ENCODE results near the gene ZBTB34.
A peak's percentile ranks its signal among the peaks of the same experiment; 100 is the strongest.
"Not testable (repeated sequence)": the region's sequence is repeated elsewhere in the genome, so short reads cannot be mapped to it uniquely, and the experiment has no call there.

The ZBTB34 gene, protein sequence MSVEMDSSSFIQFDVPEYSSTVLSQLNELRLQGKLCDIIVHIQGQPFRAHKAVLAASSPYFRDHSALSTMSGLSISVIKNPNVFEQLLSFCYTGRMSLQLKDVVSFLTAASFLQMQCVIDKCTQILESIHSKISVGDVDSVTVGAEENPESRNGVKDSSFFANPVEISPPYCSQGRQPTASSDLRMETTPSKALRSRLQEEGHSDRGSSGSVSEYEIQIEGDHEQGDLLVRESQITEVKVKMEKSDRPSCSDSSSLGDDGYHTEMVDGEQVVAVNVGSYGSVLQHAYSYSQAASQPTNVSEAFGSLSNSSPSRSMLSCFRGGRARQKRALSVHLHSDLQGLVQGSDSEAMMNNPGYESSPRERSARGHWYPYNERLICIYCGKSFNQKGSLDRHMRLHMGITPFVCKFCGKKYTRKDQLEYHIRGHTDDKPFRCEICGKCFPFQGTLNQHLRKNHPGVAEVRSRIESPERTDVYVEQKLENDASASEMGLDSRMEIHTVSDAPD
- 11.3 to 28.3 reads per million in 2 donors for total RNA-seq

DNA sequence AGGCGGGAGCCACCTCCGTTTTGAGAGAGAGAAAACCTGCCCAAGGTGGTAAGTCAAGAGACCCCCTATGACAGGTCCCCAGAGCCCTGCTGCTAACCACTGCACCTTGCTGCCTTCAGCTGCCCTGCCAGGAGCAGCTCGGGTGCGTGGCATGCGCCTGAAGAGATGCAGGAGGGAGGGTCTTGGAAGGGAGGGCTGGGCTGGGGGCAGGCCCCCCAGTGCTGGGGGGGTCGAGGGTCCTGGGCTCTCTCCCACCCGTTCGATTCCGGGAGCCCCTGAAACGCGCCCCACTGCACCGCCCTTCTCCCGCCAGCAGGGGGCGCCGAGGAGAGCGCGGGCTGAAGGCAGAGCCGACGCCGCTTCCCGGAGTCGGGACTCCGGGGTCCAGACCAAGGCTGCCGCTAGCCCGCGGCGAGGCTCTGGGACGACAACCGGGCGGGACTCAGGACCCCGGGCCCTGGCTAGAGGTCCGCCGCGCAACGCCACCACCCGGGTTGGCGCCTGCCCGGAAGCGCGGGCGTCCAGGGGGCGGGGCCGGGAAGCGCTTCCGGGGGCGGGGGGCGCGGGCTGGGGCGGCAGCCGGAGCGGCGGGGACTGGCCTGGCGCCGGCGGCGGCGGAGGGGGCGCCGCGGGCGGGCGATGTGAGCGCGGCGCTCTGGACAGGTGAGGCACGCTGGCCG is at the start of gene ZBTB34:
Gene ZBTB34 (plus strand): TSS at position 563 of the 680 bp plus-strand sequence. CDS start 18,761 bp downstream, outside the sequence.
- peak; percentile 79 for DNase-seq

DNA sequence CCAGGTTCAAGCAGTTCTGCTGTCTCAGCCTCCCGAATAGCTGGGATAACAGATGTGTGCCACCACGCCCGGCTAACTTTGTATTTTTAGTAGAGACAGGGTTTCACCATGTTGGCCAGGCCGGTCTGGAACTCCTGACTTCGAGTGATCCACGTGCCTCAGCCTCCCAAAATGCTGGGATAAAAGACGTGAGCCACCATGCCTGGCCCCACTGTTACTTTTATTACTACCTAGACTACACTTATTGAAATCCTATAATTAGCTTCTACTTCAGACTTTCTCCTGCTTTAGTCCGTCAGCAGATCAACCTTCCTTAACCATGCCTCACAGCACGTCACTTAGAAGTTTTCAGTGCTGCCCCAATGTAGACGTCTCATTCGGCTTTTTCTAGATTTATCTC is 47.4 kb upstream of the ZBTB34 start:
- DNase-seq, result no peak

DNA sequence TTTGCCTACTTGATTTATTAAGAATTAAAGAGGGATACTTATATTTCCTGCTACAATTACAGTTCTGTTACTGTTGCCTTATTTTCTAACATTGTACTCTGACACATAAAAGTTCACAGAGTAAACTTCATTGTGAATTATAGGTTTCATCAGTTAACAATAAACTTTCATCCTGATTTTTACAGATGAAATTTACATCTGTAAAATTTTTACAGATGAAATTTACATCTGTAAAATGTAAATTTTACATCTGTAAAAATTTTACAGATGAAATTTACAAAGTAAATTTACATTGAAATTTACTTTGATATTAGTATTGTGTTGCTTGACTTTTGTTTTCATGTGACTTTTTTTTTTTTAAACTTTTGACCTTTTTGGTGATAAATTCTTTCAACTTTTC is 46.3 kb upstream of the ZBTB34 start:
- no peak for DNase-seq

DNA sequence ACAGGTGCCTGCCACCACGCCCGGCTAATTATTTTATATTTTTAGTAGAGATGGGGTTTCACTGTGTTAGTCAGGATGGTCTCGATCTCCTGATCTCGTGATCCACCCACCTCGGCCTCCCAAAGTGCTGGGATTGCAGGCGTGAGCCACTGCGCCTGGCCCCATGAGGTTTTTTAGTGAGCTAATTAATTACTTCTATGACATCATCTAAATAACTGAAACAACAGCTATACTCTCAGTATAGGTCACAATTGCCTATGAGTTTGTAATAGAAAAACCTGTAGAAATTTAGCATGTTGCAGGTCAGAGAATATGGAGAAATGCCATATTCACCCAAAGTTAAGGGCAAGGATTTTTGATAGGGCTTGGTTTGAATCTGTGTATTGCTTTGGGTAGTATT is 42.8 kb upstream of the ZBTB34 start:
- DNase-seq, result not testable (repeated sequence)

DNA sequence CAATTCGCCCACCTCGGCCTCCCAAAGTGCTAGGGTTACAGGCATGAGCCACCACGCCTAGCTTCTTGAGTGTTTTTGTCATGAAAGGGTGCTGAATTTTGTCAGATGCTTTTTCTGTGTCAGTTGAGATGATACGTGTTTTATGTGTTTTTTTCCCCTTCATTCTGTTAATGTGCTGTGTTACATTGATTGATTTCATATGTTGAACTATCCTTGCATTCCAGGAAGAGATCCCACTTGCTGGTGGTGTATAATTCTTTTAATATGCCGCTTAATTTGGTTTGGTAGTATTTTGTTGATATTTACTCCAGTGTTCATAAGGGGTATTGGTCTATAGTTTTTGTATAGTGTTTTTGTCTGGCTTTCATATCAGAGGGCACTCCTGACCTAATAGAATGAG is 42.0 kb upstream of the ZBTB34 start:
- no peak for DNase-seq

DNA sequence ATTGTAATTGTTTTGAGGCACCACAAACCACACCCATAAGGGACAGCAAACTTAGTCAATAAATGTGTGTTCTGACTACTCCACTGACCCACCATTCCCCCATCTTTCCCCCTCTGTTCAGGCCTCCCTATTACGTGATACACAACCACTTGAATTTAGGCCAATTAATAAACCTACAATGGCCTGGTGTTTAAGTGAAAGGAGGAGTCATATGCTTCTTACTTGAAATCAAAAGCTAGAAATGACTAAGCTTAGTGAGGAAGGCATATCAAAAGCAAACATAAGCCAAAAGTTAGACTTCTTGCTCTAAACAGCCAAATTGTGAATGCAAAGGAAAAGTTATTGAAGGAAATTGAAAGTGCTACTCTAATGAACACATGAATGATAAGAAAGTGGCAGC is 41.0 kb upstream of the ZBTB34 start:
- DNase-seq, result no peak

DNA sequence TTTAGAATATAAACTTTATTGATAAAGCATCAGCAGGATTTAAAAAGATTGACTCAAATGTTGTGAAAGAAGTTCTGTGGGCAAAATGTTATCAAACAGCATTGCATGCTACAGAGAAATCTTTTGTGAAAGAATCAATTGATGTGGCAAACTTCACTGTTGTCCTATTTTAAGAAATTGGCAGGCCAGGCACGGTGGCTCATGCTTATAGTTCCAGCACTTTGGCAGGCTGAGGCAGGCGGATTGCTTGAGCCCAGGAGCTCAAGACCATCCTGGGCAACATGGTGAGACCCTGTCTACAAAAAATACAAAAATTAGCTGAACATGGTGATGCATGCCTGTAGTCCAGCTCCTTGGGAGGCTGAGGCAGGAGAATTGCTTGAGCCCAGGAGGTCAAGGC is 38.2 kb upstream of the ZBTB34 start:
- DNase-seq, result no peak

DNA sequence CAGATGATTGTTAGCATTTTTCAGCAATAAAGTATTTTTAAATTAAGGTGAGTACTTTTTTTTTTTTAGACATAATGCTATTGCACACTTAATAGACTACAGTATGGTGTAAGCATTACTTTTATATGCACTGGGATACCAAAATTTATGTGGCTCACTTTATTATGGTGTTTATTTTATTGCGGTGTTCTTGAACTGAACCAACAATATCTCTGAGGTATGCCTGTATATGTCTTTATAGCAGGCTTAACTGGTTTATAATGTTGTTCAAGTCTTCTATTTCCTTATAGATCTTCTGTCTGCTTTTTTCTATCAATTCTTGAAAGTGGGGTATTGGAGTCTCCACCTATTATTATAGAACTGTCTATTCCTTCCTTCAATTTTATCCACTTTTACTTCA is 37.6 kb upstream of the ZBTB34 start:
- no peak for DNase-seq

DNA sequence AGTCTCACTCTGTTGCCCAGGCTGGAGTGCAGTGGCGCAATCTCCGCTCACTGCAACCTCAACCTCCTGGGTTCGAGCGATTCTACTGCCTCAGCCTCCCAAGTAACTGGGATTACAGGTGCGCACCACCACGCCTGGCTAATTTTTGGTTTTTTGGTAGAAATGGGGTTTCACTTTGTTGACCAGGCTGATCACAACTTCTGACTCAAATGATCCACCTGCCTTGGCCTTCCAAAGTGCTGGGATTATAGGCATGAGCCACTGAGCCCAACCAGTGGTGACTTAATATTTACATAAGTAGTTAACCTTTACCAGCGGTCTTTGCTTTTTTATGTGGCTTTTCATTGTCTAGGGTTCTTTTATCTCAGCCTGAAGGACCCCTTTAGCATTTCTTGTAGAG is 36.4 kb upstream of the ZBTB34 start:
- not testable (repeated sequence) for DNase-seq

DNA sequence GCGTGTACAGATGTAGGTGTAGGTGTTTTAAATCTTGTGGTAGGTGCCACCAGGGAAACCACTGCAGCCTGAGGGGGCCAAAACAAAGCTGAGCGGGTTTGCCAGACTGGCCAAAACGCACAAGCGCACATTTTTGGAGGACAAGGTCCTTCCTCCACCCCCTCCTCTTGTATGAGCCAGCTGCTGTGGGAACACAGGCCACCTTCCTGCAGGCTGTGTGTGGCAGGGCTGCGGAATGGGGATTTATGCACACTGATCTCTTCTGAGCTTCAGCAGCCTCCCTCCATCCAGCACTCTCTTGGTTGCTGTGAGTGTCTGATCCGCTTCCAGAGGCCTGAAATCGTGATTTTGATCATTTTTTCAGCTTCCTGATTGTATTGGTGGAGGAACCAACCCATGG is 33.2 kb upstream of the ZBTB34 start:
- DNase-seq, result no peak

DNA sequence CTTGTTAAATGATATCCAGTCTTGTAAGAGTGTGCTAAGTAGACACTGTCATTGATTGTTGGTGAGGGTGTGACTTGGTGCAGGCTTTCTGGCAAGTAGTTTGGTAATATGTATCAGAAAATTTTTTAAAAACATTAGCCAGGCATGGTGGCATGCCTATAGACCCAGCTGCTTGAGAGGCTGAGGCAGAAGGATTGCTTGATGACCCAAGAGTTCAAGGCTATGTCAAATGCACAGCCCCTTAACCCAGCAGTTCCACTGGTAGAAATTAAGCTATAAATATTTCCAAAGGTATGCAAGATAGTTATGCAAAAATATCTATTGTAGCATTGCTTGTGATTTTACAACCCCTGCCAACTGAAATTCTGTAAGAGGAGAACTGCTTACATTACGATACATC is 31.4 kb upstream of the ZBTB34 start:
- no peak for DNase-seq

DNA sequence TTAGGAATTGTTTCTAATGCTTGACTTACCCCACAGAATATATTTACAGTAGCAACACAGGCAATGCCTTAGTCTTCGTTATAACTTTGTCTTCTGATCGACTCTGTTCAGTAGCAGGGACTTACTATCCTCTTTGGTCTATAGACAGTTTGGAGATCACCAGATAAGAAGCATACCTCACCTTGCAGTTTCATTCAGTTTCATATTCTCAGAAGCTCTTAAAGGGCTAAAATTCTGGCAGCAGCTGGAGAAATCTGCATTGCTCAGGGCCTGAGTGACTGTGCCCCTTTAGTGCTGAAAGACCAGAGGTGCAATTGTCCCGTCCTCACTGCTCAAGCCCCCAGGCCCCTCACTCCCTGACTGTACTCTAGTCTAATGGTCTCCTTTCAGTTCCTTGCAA is 29.6 kb upstream of the ZBTB34 start:
- no peak for DNase-seq

DNA sequence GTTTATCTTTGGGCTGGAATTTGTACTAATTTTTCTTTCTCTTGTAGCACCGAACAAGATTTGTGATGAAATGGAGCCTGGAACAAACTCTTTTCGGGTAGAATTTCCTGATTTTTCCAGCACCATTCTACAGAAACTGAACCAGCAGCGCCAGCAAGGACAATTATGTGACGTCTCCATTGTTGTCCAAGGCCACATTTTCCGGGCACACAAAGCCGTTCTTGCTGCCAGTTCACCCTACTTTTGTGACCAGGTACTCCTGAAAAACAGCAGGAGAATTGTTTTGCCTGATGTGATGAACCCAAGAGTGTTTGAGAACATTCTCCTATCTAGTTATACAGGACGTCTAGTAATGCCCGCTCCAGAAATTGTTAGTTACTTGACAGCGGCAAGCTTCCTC is 28.0 kb upstream of the ZBTB34 start:
- DNase-seq, result no peak

DNA sequence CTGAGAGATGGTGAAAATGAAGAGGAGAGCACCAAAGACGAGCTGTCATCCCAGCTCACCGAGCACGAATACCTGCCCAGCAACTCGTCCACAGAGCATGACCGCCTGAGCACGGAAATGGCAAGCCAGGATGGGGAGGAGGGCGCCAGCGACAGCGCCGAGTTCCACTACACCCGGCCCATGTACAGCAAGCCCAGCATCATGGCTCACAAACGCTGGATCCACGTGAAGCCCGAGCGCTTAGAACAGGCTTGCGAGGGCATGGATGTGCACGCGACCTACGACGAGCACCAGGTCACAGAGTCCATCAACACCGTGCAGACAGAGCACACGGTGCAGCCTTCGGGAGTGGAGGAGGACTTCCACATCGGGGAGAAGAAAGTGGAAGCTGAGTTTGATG is 27.4 kb upstream of the ZBTB34 start:
- DNase-seq, result no peak

DNA sequence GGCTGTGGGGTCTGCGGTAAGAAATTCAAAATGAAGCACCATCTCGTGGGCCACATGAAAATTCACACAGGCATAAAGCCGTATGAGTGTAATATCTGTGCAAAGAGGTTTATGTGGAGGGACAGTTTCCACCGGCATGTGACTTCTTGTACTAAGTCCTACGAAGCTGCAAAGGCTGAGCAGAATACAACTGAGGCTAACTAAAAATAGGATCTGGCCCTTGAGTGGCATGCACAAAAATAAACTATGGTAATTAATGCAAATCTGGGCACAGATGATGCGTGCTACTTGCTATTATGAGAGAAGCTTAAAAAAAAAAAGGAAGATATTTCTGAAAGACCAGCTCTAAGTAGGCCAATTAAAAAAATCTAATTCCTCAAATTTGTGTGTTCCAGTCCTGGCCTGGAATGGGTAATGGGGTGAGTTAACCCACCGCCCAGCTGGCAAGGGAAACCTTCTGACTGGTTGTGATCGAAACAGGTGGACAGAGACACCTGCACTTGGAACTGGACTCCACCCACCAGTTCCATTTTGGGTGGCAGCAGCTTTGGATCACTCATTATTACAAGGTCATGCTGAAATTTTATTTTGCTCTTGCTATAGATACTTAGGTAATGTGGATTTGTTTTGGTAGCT is 26.6 kb upstream of the ZBTB34 start:
- DNase-seq, result no peak

DNA sequence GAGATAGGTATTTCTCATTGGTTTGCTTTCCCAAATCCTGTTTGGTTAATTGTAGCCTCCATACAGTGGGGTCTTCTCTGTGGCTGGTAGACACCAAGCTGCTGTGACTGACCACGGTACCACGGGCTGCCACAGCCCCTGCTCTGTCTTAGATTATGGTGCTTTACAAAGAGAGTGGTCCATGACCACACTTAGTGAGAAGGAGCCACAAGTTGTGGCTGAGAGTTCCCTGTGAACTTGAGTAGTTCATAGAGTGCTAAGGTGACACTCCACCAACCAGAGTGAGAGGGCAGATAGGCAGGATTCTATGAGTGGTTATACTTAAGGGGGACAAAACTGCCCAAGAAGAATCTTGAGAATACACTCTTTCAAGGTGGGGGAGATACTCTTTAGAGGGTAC is 25.8 kb upstream of the ZBTB34 start:
- DNase-seq, result no peak

DNA sequence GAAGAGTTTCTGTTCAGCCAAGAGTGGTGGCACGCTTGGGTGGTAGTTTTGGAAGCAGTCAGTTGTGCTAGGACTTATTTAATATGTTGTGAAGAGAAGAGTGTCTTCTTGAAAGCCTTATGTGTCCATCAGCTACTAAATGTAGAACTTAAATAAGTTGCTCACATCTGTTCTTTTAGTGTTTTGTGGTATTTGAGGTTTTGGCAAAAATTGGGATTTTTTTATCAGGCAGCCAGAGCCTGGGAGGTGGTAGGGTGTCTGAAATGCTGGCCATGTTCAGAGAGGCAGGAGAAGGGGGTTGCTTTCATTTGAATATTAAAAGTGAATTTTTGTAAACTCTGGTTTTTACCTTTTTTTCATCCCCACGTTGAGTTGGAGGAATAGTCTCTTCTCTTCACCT is 24.2 kb upstream of the ZBTB34 start:
- DNase-seq, result no peak

DNA sequence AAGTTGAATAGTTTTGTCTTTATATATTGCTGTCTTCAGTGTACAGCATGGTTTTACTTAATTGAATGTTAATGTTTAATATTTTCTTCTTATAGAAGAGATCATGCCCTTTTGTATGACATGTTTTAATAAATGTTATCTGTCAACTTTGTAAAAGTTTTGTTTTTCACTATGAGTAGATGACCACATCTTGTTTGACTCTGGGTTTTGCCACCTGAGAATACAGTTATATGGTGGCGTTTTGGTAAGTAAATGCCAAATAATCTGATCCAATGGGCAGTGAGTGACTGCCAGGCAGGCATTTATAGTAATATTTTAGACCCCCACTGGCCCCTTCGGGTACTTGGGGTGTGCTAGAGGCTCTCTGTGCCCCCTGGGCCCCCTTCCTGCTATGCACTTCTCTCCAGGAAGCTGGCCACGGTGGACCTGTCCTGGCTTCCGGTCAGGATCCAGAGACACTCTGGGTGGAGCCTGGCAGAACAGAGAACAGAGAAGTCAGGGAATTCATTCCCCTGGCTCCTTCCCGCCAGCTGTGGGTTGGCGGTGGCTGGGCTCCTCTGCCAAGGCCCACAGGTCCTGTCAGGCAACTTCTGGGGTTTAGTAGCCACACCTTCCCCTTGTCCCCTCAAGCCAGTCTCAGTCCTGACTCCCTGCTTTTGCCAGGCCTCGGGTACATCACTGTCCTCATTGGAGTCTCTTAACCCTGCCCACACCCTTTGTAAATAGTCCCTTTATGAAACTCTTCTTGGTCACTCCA is 22.2 kb upstream of the ZBTB34 start:
- no peak for DNase-seq

DNA sequence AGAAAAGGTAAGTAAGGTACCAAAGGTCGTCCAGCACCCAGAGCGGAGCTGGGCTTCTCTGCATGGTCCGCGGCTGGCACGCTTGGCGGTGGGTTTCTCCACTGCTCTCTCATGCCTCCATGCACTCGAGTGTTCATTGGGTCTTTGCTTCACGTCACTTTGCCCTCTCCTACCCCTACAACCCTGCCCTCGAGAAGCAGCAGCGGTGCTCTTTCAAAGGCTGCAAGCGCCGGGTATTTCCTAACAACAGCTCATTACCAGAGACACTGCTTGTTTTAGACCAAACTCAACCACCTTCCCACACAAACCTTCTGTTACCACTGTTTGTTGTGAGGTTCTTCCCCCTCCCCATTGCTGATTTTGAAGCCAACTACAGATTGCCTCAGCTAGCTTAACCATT is 21.5 kb upstream of the ZBTB34 start:
- no peak for DNase-seq

DNA sequence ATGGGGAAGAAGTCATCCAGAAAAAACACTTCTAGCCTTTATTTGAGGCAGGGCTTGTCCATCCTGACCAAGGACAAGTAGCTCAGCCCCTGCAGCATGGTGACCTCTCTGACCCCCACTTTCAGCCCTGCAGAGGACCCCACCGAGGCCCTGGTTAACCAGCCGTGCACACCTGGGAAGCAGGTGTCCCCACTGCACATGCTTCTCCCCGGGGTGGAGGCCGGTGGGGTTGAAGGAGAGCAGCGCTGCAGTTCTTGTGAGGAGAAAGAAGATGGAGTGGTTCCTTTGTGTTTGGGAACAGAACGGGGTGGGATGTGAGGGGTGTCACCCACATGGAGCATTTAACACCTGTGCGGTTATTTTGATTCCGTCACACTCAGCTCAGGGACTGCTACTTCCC is 21.1 kb upstream of the ZBTB34 start:
- DNase-seq, result no peak

DNA sequence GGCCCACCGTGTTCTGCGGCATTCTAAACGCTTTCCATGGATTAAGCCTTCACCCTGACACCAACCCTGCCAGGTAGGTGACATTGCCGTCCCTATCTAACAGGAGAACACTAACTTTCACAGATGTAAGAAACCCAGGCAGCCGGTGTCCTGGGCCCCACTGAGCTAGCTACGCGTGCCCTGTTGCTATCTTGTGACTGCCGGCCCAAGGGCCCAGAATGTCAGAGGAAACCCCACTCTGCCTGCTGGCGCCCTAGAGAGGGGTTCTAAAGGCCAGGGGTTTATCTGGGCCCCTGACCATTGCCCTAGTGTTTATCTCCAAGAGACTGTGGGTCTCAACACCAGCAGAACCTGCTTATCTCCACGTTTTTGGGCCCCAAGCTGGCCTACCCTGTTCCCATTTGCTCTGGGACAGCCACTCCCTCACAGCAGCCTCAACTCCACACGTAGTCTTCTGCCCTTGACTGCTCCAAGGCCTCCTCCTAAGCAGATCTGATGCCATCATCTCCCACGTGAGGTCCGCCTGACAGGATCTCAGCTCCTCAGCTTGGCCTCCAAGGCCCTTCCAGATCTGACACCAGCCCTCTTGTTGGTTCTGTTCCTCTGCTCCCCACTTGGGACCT is 18.1 kb upstream of the ZBTB34 start:
- DNase-seq, result no peak

DNA sequence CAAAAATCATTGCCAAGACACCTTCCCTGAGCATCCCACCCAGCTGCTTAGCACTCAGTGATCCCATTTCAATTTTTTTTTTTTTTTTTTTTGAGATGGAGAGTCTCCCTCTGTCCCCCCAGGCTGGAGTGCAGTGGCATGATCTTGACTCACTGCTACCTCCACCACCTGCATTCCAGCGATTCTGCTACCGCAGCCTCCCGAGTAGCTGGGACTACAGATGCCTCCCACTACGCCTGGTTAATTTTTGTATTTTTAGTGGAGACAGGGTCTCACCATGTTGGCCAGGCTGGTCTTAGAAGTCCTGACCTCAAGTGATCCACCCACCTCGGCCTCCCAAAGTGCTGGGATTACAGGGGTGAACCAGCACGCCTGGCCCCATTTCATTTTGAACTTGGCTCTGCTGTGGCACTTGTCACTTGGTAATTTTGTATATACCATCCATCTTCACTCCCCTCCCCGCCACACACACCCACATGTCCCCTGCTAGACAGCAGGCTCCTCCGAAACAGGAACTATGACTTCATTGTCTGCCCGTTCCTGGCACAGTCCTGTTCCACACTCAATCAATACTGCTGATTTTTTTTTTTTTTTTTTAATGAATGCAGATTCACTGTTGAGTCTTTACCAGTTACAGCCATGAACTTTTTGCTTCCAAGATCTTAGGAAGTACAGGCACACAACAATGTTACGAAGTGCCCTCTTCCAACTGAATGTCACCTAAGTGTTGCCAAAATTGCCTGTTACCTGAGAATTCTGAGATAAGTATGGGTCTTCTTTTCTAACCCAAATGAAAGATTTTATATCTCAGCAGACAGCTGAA is 17.3 kb upstream of the ZBTB34 start:
- no peak for DNase-seq

Data from T-helper 9 cell (primary cell).